Measurements from ENCODE around the gene SLC16A7.
"Not testable (repeated sequence)": the region's sequence is repeated elsewhere in the genome, so short reads cannot be mapped to it uniquely, and the experiment has no call there.

Gene SLC16A7

DNA sequence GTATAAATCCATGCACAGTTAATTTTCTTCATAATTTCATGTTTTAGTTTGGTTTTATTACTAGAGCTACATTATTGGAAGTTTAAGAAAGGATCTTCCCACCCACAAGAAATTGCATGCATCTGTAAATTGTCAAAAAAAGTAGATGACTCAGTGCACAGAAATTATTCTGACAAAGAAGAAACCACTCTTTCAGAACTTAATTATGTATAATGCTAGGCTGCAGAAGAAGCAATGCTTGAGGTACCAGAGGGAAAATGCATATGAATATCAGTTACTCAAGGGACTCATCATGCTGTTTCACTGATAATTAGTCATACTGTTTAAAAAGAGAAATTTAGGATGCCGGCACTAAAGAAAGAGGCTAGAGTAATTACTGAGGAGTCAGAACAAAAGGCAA, 147.0 kb downstream of the SLC16A7 start:
- DNase-seq = no peak

DNA sequence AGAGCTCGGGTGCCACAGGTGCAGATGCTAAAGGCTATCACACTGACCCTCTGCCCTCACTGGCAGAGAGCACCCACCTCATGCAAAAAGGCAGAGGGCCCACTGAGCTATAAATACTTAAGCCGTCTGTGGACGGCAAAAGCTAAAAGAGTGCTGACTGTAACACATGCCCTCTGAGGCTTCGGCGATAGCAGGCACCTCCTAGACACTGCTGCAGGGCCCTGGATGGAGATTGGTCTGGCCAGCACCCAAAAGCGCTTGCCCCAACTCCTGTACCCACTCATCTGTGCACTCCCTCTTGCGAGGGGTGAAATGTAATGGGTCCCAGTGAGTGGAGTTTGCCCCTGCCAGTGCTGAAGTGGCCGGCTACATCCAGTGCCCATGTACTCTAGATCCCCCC, 148.7 kb downstream of the SLC16A7 start:
- DNase-seq = no peak

DNA sequence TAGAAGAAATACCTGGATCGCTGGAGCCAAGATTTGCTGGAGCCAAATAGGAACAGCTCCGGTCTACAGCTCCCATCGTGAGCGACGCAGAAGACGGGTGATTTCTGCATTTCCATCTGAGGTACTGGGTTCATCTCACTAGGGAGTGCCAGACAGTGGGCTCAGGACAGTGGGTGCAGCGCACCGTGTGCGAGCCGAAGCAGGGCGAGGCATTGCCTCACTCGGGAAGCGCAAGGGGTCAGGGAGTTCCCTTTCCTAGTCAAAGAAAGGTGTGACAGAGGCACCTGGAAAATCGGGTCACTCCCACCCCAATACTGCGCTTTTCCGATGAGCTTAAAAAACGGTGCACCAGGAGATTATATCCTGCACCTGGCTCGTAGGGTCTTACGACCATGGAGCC, 155.3 kb downstream of the SLC16A7 start:
- DNase-seq = not testable (repeated sequence)

DNA sequence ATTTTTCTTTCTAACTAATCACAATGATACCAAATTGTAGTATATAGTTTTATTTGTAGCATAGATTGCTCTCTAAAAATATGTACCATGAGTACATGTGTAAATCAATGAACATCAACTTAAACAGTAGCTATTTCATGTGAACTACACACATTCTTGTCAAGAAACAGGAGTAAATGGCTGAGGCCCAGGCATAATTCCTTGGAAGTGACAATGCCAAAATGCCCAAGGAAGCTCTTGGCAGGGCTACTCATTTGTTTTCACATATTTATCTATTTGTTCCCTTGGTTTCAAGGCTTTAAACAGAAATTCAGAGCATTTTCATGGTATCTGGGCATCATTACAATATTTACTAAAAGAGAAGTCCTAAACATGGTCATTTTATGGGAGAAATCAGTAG, 165.7 kb downstream of the SLC16A7 start:
- no peak for DNase-seq

DNA sequence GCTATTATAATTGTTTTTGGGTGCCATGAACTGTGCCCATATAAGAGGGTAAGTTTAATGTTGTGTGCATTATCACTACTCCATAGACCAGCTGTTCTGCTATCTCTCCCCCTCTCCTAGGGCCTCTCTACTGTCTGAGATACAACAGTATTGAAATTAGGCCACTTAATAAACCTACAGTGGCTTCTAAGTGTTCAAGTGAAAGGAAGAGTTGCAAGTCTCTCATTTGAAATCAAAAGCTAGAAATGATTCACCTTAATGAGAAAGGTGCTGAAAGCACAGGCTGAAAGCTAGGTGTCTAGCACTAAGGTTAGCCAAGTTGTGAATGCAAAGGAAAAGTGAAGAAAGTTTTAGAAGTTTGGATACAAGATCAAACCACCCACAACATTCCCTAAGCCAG, 168.0 kb downstream of the SLC16A7 start:
- no peak for DNase-seq

DNA sequence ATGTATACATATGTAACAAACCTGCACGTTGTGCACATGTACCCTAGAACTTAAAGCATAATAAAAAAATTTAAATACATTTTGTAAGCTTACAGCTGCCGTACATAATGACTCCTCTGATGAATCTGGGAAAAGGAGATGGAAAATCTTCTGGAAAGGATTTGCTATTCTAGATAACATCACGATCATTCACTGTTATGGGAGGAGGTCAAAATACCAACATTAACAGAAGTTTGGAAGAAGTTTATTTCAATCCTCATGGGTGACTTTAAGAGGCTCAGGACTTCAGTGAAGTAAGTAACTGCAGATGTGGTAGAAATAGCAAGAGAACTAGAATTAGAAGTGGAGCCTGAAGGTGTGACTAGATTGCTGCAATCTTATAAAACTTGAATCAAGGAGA, 172.2 kb downstream of the SLC16A7 start:
- DNase-seq = no peak

DNA sequence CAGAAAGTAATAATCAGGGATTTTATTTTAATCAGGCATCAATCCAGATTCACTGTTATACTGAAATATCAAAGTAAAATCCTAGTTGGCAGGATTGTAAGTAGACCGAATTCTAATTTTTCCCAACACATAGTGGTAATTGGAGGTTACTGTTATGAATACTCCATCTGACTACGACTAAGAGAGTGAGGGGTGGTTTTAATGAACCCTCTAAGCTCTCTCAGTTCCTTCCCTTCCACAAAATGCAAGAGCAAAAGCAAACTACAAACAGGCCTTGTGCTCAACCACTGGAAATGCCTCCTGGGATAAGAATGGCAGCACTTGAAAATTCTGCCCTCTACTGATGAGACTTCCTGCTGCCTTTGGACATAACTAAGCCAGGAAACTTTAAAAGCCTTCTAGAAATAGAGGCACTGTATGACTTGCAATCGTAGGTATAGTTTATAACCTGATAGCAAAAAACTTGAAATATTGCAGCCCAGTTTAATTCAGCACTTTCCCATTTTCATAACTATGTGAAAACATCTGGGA, 184.8 kb downstream of the SLC16A7 start:
- no peak for DNase-seq

DNA sequence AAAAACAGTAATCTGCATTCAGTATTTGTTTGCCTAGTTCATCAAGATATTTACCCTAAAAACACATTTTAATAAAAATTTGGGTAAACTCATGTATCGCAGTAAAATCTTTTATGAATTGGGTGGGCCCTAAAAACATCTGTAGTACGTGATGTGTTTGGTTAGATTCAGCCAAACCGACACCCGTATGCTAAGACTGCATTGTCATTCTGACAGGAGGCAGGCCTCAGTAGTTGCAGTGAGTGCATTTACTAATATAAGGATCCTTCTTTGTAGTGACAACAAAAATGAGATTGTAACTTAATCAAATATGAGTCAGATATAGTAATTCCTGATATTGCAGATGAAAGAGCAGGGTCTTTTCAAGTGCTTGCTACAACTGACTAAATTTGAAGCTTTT, 191.8 kb downstream of the SLC16A7 start:
- no peak for DNase-seq

DNA sequence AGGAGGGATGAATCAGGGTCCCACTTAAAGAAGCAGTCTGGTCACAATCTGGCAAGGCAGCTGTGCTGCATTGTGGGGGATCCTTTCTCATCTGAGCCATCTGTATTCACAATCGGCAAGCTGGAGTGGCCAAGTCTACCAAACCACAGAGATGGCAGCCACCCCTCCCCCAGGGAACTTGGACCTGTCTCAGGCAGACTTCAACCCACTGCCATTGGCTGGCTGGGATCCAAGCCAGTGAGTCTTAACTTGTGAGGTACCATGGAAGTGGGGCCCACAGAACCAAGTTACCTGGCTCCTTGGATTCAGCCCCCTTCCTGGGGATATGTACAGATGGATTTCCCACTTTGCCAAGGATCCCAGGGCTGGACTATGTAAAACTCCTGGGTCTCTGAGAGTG, 196.8 kb downstream of the SLC16A7 start:
- no peak for DNase-seq

DNA sequence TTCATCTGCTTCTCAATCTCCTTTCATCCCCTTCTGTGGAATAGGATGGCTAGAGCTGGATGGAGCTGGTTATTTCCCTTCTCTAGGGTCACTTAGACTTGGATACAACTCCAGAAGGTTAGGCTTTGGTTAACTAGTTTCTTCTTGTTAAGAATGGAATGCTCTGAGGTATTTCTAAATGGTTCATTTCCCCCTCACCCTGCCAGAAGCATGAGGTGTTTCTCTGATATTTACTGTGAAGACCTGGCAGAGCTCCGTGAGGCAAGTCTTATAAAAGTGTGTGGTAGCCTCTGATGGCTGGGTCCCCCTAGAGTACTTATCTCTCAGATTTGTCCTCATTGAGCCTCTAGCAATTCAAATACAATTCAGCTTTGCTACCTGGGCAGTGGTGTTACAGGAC, 207.9 kb downstream of the SLC16A7 start:
- DNase-seq = peak; percentile 2

DNA sequence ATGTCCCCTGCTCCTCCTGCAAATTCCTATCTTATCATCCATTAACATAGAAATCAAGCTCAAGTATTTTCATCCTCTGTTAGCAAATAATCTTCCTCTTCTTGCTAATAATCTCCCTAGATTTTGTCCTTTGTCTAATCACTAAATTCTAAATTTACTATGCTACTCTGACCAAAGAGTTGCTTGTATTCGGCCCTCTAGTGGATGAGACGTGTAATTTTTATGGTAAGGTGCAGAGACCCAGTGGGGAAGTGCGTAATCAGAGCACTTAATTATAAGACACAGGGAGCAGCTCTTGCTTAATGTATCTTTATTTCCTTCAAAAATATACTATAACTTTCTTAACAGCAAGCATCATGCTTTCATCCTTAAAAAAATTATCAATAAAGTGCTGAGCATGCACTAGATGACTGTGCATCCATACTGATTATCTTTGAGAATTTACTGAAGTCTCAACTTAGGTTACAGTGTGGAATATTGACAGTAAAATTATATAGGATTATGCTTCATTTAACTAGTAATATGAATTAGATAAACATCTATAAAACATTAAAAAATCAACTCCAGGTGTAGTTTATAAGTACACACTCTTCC, 212.6 kb downstream of the SLC16A7 start:
- DNase-seq = peak; percentile 30

DNA sequence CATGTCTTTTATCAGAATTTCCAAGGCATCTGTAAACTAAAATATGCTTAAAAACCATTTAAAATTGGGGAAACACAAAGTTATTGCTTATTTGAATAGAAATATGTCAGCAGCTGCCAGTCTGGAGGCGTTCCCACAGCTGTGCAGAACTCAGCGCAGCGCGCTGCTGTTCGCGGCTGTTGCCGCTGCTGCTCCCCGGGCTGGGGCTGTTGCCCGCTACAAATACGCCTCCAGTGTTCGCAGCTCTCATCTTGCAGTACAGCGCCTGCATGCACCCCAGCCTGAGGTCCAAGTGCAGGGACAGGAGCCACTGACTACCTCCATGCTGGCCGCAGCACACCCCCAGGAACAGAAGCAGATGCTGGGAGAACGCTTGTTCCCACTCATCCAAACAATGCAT, 216.2 kb downstream of the SLC16A7 start:
- no peak for DNase-seq

DNA sequence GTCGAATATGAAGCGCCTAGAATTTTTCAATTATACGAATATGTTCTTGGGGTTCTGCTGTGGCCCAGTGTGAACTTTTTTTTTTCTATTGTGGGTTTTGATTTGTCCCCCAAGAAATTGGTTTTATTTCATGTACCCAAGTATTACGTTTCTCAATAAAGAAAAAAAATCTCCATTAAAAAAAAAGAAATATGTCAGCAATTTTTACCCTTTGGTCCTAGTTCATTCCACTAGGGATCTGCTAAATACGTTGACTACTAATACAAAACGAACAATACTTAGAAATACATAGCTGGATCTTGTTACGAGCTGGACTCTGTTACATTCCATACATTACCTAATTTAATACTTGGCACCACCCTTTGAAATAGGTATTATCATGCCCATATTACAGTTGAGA, 216.9 kb downstream of the SLC16A7 start:
- no peak for DNase-seq

DNA sequence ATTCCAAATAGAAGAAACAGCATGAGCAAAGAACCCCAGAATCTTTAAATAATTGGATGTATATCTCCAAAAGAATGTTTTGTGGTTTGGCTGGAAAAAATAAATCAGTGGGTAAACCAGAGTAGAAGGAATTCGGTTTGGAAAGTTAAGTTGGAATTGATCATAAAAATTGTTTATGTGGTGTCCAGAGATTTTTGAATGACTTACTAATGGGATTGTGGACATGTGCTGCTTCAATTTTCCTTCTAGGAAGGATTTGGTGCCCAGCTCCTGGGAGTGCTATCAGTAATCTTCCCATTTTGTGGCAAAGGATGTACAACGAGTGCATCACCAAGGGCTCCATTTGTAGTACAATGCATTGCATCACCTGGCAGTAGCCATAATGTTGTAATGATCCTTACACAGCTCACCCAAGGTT, 224.8 kb downstream of the SLC16A7 start:
- DNase-seq = no peak

DNA sequence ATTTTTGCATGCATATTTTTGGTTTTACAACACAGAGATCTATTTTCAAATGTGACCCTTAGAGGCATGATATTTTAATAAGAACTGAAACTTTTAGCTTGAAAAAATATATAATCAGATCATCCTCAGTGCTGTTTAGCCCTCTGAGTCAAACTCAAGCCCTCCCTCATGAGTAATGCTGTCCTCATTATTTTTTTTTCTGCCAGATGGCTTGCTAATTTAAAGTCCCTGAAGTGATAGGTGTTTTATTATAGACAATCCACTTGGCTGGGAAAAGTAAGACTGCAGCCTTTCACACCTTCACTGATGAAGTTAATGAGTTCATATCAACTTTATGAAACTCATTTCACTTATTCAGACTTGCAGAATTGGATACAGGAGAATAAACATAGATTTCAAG, 227.7 kb downstream of the SLC16A7 start:
- DNase-seq = no peak

DNA sequence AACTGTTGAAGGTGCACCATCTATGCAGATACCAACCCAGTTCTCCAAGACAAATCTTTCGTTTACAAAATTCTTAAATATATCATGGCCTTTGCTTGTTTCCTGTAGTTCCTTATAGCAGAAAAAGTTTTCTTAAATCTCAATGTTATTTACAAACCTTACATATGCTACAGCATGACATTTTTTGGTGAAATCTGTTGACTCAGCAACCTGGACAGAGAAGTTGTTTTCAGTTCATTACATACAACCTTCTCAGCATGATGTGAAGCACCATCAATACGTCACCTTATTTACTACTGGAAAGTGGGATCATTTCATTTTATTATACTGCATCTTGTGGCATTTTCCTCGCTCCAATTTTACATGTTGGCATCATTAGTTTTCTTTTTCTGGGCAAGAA, 231.9 kb downstream of the SLC16A7 start:
- no peak for DNase-seq

DNA sequence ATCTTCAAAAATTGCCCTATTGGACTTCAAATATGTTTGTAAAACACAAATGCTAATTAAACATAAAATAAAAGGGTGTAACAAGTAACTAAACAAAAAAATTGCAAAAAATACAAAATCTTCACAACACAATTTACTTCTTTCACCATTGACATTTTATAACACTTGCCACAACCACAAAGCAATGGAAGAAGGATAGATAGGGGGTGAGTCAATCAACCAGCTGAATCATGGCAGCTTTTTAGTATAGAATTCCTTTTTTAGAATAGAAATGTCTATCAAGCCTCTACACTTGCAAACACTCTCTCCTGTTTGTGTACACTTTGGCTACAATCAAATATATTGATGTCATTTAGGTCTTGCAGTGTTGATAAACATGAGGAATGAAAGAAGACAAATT, 232.7 kb downstream of the SLC16A7 start:
- no peak for DNase-seq

DNA sequence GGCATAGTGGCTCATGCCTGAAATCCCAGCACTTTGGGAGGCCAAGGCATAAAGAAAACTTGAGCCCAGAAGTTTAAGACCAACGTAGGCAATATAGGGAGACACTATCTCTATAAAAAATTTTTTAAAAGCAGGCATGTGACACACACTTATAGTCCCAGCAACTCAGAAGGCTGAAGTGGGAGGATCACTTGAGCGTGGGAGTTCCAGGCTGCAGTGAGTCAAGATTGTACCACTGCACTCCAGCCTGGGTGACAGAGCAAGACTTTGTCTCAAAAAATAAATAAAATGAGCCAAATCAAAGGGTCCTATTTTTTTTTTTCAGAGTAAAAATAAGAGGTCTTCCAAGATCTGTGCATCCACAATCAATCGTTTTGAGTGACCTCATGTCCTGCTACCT, 237.6 kb downstream of the SLC16A7 start:
- DNase-seq = no peak

DNA sequence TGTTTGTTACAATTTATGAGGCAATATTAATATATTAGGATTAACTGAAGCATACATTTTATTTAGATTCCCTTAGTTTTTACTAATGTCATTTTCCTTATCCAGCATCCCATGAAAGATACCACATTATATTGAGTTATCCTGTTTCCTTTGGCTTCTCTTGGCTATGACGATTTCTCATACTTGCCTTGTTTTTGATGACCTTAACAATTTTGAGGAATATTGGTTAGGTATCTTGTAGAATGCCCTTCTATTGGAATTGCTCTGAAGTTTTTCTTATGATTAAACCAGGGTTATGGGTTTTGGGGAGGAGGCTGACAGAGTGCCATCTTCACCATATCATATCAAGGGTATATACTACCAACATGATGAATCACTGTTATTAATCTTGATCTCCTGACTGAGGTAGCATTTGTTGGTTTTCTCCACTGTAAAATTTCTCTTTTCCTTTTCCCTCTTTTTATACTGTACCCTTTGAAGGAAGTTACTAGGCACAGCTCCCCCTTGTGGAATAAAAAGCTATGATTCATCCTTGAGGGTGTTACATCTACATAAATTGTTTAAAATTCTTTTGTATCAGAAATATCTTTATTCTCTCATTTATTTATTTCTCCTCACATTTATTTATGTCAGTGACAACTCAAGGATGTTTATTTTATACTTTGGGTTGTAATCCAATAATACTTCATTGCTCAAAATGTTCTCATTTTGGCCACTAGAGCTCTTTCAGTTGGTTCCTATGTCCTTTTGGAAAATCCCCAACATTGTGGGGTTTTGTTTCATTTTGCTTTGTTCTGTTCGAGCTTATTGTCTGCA, 239.0 kb downstream of the SLC16A7 start:
- DNase-seq = peak; percentile 17

All from RPMI8226 (cell line).